Measurements from ENCODE around the gene PRR7.

The PRR7 gene

DNA sequence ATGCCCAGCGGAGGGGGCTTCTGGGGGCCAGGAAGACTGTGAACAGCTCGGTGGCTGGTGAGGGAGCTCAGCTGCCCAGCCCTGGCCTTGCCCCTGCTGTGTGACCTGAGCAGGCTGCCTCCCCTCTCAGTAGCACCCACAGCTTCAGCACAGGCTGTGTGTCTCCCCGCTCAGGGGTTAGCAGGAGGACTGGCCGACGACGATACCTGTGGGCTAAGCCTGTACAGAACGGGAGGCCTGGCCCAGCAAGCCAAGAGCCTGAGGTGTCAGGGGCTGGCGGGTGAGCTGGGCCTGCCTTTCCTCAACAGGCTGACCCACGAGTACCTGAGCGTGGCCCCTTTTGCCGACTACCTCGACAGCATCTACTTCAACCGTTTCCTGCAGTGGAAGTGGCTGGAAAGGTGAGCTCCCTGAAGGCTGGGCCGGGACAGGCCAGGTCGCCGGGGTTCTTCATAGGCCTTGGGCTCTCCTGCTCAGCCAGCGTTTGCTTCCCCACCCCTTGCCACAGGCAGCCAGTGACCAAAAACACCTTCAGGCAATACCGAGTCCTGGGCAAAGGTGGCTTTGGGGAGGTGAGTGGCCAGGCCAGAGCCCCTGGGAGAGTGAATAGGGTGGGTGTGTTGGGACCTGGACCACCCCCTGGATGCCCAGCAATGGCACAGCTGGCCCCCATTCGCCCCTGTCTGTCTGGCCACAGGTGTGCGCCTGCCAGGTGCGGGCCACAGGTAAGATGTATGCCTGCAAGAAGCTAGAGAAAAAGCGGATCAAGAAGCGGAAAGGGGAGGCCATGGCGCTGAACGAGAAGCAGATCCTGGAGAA is 13.6 kb upstream of the PRR7 start:
- no peak for TF ChIP-seq CTCF (IDR thresholded peaks at IDR 0.05; ENCODE audit: insufficient read depth, low read depth, low read length, missing control alignments)
- no peak for DNase-seq (ENCODE audit: low read depth)
- no peak overlapping the region for H3K4me3 ChIP-seq (ENCODE audit: low read length)

- no peak for DNase-seq (ENCODE audit: low read depth)
- H3K4me3 ChIP-seq (ENCODE audit: low read length) = no peak overlapping the region
- no peak for TF ChIP-seq CTCF (IDR thresholded peaks at IDR 0.05; ENCODE audit: insufficient read depth, low read depth, low read length, missing control alignments)
Observed at GRCh38 chr5:177433658-177434217, 12.9 kb upstream of the PRR7 start.

- no peak for DNase-seq (ENCODE audit: low read depth)
- TF ChIP-seq CTCF (IDR thresholded peaks at IDR 0.05; ENCODE audit: insufficient read depth, low read depth, low read length, missing control alignments) = no peak
Observed at GRCh38 chr5:177434437-177434836, 12.2 kb upstream of the PRR7 start.

GRCh38 chr5:177434942-177435738 is 11.5 kb upstream of the PRR7 start:
- no peak overlapping the region for H3K4me3 ChIP-seq (ENCODE audit: low read length)
- no peak for DNase-seq (ENCODE audit: low read depth)
- no peak for TF ChIP-seq CTCF (IDR thresholded peaks at IDR 0.05; ENCODE audit: insufficient read depth, low read depth, low read length, missing control alignments)

More at GRCh38 chr5:177434437-177434836, 12.2 kb upstream of the PRR7 start:
- no peak overlapping the region for H3K4me3 ChIP-seq (ENCODE audit: low read length)

- TF ChIP-seq CTCF (IDR thresholded peaks at IDR 0.05; ENCODE audit: insufficient read depth, low read depth, low read length, missing control alignments) = no peak
- no peak for DNase-seq (ENCODE audit: low read depth)
Observed at GRCh38 chr5:177435847-177436536, 10.6 kb upstream of the PRR7 start.

DNA sequence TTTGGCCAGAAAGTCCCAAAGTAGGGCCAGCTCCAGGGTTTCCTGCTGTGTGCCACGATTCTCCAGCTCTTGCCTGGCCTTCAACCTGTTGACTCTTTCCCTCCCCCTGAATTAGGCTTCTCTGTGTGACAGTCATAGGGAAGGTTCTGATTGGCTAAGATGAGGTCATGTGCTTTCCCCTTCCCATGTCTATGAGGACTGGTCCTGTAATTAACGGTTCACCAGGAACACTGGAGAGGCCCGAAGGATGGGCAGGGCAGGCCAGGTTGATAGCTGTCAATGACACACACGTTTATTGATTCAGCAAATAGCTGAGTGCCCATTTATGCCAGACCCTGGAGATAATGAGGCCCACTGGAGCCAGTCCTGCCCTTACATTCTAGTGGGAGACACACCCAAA is 9.0 kb upstream of the PRR7 start:
- TF ChIP-seq CTCF (IDR thresholded peaks at IDR 0.05; ENCODE audit: insufficient read depth, low read depth, low read length, missing control alignments) = no peak
- H3K4me3 ChIP-seq (ENCODE audit: low read length) = no peak overlapping the region
- DNase-seq (ENCODE audit: low read depth) = no peak

More at GRCh38 chr5:177435847-177436536, 10.6 kb upstream of the PRR7 start:
- H3K4me3 ChIP-seq (ENCODE audit: low read length) = no peak overlapping the region

All from epithelial cell of esophagus (primary cell).